HCT116 (cell line): ENCODE data around the gene DYNC1LI1. TPM values are rescaled to one million over a fixed set of nuclear protein-coding genes. Genes with fewer than 3 reads are reported as not detected.

Experiments
- ATAC-seq: fragments of 200-7000 bp; cut with Tn5 transposase; 2 replicates; pipeline ENCODE4 v1.9.1; 2020; ENCODE audit warnings: mild to moderate bottlenecking, moderate library complexity
- BruUV-seq: library from RNA; stranded (reverse); fragments of 400-500 nt; replicated peaks from 2 replicates; lab custom pipeline; 2021; lab: Mats Ljungman, UMichigan
- CTCF ChIA-PET: fragments of 300-600 bp; sonication (Branson Sonifier 250); formaldehyde crosslinking; loops from one replicate; lab custom pipeline; 2021; ENCODE audit warnings: antibody characterized with exemption; lab: Charles Lee
- POLR2A ChIA-PET: fragments of 300-600, 350-600 bp; sonication (Branson Sonifier 250); formaldehyde crosslinking; loops from one replicate; lab custom pipeline; 2021; ENCODE audit warnings: antibody characterized with exemption; lab: Charles Lee
- RAD21 ChIA-PET, 2 experiments: fragments of 300-600 bp; sonication (Branson Sonifier 250); formaldehyde crosslinking; loops; one replicate each; lab custom pipeline; 2023; ENCODE audit warnings: low total read pairs in 2 of 2; ENCODE audit not compliant: uncharacterized antibody in 2 of 2, unreplicated experiment in 2 of 2, low non-redundant PET in 1 of 2; lab: Charles Lee
- DNase-seq: peaks from one replicate; pipeline ENCODE4 v3.0.0-alpha.2; 2010; ENCODE audit warnings: low read depth, low spot score
- H2AFZ ChIP-seq: fragments of 200-600 bp; shearing (Covaris generic), sonication (generic); 2 replicates; pipeline ENCODE4 v1.6.1; 2017; ENCODE audit warnings: low read depth, mixed run types, mixed read lengths, antibody characterized with exemption, low read length; ENCODE audit not compliant: poor library complexity, severe bottlenecking
- H3K27ac ChIP-seq: 2 replicates; pipeline ENCODE4 v1.5.1; 2012; ENCODE audit warnings: low read depth, low read length
- H3K27me3 ChIP-seq: fragments of 200-600 bp; sonication (generic); 2 replicates; pipeline ENCODE4 v1.6.1; 2016; ENCODE audit warnings: mixed run types, low read length, mixed read lengths; ENCODE audit not compliant: insufficient read depth
- H3K36me3 ChIP-seq, 2 experiments: fragments of 200-500 bp in 1 of 2; fragments of 200-600 bp in 1 of 2; sonication (Bioruptor generic) in 1 of 2; sonication (generic) in 1 of 2; 2 replicates each; pipeline versions ENCODE4 v1.5.1 to v1.6.1; 2014 to 2016; ENCODE audit warnings: low read length in 2 of 2, inconsistent platforms in 1 of 2, mixed read lengths in 1 of 2, mixed run types in 1 of 2; ENCODE audit not compliant: insufficient read depth in 2 of 2, control insufficient read depth in 1 of 2
- H3K4me1 ChIP-seq, 2 experiments: fragments of 200-600 bp in 1 of 2; sonication (generic) in 1 of 2; 2 replicates each; pipeline versions ENCODE4 v1.5.1 to v1.6.1; 2012 to 2017; ENCODE audit warnings: low read length in 2 of 2, inconsistent platforms in 1 of 2, mild to moderate bottlenecking in 1 of 2, mixed read lengths in 1 of 2, mixed run types in 1 of 2, moderate library complexity in 1 of 2; ENCODE audit not compliant: insufficient read depth in 2 of 2, control insufficient read depth in 1 of 2
- H3K4me2 ChIP-seq: fragments of 200-600 bp; sonication (generic); 2 replicates; pipeline ENCODE4 v1.6.1; 2017; ENCODE audit warnings: mixed run types, low read length, mixed read lengths
- H3K4me3 ChIP-seq, 2 experiments: fragments of 200-600 bp in 1 of 2; sonication (generic) in 1 of 2; replicated peaks in 1 of 2; 2 replicates each; pipeline ENCODE4 v1.5.1; 2011 to 2016; ENCODE audit warnings: low read length in 2 of 2, control low read depth in 1 of 2, low read depth in 1 of 2, mild to moderate bottlenecking in 1 of 2, mixed read lengths in 1 of 2, mixed run types in 1 of 2
- H3K79me2 ChIP-seq: fragments of 200-600 bp; sonication (generic); 2 replicates; pipeline ENCODE4 v1.6.1; 2017; ENCODE audit warnings: mild to moderate bottlenecking, mixed run types, low read length, moderate library complexity, mixed read lengths; ENCODE audit not compliant: insufficient read depth
- H3K9ac ChIP-seq: fragments of 200-600 bp; sonication (generic); 2 replicates; pipeline ENCODE4 v1.6.1; 2016; ENCODE audit warnings: low read length, mixed read lengths
- H3K9me2 ChIP-seq: fragments of 200-600 bp; sonication (generic), shearing (Covaris generic); 2 replicates; pipeline ENCODE4 v1.6.1; 2017; ENCODE audit warnings: mixed run types, mild to moderate bottlenecking, moderate library complexity; ENCODE audit not compliant: insufficient read depth
- H3K9me3 ChIP-seq, 2 experiments: fragments of 200-500 bp in 1 of 2; fragments of 200-600 bp in 1 of 2; sonication (Bioruptor generic) in 1 of 2; sonication (generic) in 1 of 2; 2 replicates each; pipeline ENCODE4 v1.6.1; 2014 to 2017; ENCODE audit warnings: low read length in 2 of 2, mixed read lengths in 2 of 2, inconsistent platforms in 1 of 2, low read depth in 1 of 2, mild to moderate bottlenecking in 1 of 2, mixed run types in 1 of 2, moderate library complexity in 1 of 2; ENCODE audit not compliant: control insufficient read depth in 1 of 2, insufficient read depth in 1 of 2
- H4K20me1 ChIP-seq: fragments of 200-600 bp; sonication (generic), shearing (Covaris generic); 2 replicates; pipeline ENCODE4 v1.6.1; 2017; ENCODE audit warnings: mixed run types, mild to moderate bottlenecking, moderate library complexity; ENCODE audit not compliant: insufficient read depth
- ATF3 ChIP-seq: IDR thresholded peaks from 2 replicates; pipeline ENCODE4 v1.6.1; 2012
- CBX3 ChIP-seq: IDR thresholded peaks from 2 replicates; pipeline ENCODE4 v1.6.1; 2012; ENCODE audit warnings: low read depth
- ELF1 ChIP-seq: IDR thresholded peaks from 2 replicates; pipeline ENCODE4 v1.6.1; 2012; ENCODE audit warnings: low read depth, borderline replicate concordance
- EZH2 ChIP-seq: fragments of 200-600 bp; sonication (generic); IDR thresholded peaks from 2 replicates; pipeline ENCODE4 v1.6.1; 2017; ENCODE audit warnings: antibody characterized with exemption, mixed run types
- FOSL1 ChIP-seq: IDR thresholded peaks from 2 replicates; pipeline ENCODE4 v1.6.1; 2012; ENCODE audit warnings: low read depth
- JUND ChIP-seq: IDR thresholded peaks from 2 replicates; pipeline ENCODE4 v1.6.1; 2012
- POLR2A ChIP-seq: IDR thresholded peaks from 2 replicates; pipeline ENCODE4 v1.7.0; 2011; ENCODE audit warnings: borderline replicate concordance; ENCODE audit not compliant: insufficient read depth, insufficient read length; ENCODE audit errors: extremely low read depth
- SIN3A ChIP-seq: IDR thresholded peaks from 2 replicates; pipeline ENCODE4 v1.6.1; 2012; ENCODE audit warnings: low read depth
- YY1 ChIP-seq: IDR thresholded peaks from 2 replicates; pipeline ENCODE4 v1.6.1; 2011; ENCODE audit warnings: low read length, low read depth, moderate library complexity, mild to moderate bottlenecking; ENCODE audit not compliant: insufficient replicate concordance; ENCODE audit errors: extremely low read depth
- ZBTB33 ChIP-seq: IDR thresholded peaks from 2 replicates; pipeline ENCODE4 v1.6.1; 2011; ENCODE audit warnings: mild to moderate bottlenecking, low read length, moderate library complexity; ENCODE audit not compliant: insufficient replicate concordance; ENCODE audit errors: extremely low read depth
- intact Hi-C: fragments of 100-400 bp; cut with micrococcal nuclease; formaldehyde crosslinking; loops from 2 replicates; pipeline ENCODE4 v1.10.0; 2022
- total RNA-seq: library from RNA; stranded (reverse); gene quantifications from one replicate; pipeline ENCODE4 v1.2.1, GENCODE V29; 2021; ENCODE audit not compliant: unreplicated experiment
- TF ChIP-seq, protein P1 (sequence below): IDR thresholded peaks from 2 replicates; pipeline ENCODE4 v1.6.1; 2012

The DYNC1LI1 gene
- total RNA-seq, 1 experiment from 2014 or later = 39.4 TPM

GRCh38 chr3:32493437-32494414, 76.9 kb downstream of the DYNC1LI1 start:
- ChIA-PET CTCF (interaction anchor here (1.3 kb wide), 1 partner anchor 24 kb away, joined by 3 read pairs; no protein-coding TSS in a partner anchor), POLR2A (no interaction called here), RAD21 (no interaction called here)
- Histone ChIP-seq H3K9ac (no peak overlapping the region), H3K27me3 (no peaks in the 10 kb centered on the region), H3K4me2 (no peak overlapping the region), H3K36me3 (0 out of 4 replicates have a peak, but pooled peaks cover 0 to 2% of the 10 kb centered on the region in 2 experiments), H2AFZ (no peak overlapping the region), H3K79me2 (no peaks in the 10 kb centered on the region; the same call in 1 of the 2 replicates), H3K4me3 (no peak overlapping the region), H3K27ac (no peak overlapping the region), H3K9me2 (no peaks in the 10 kb centered on the region), H3K4me1 (peaks cover 4% of the 10 kb centered on the region in 2 experiments; a peak in 1 of 4 replicates), H4K20me1 (no peaks in the 10 kb centered on the region), H3K9me3 (no peaks in the 10 kb centered on the region)
- ATAC-seq (no peak), DNase-seq (no peak)
- TF ChIP-seq ZBTB33 = no peak
- BruUV-seq = no TSS peak
- intact Hi-C loops = no loop called here

- Histone ChIP-seq H3K4me2 (no peak overlapping the region), H3K27ac (no peak overlapping the region), H3K4me1 (peaks cover 4% of the 10 kb centered on the region in 2 experiments; a peak in 1 of 4 replicates), H3K9ac (no peak overlapping the region), H2AFZ (no peak overlapping the region), H3K27me3 (no peaks in the 10 kb centered on the region), H3K79me2 (no peaks in the 10 kb centered on the region; the same call in 1 of the 2 replicates), H3K4me3 (no peak overlapping the region), H3K36me3 (0 out of 4 replicates have a peak, but pooled peaks cover 0 to 2% of the 10 kb centered on the region in 2 experiments), H3K9me3 (no peaks in the 10 kb centered on the region), H3K9me2 (no peaks in the 10 kb centered on the region), H4K20me1 (no peaks in the 10 kb centered on the region)
- CTCF ChIA-PET = no interaction called here
- BruUV-seq = no TSS peak
- DNase-seq (no peak), ATAC-seq (no peak)
- RAD21 ChIA-PET = no interaction called here
- intact Hi-C loops = no loop called here
- POLR2A ChIA-PET = no interaction called here
- TF ChIP-seq SIN3A (no peak), YY1 (no peak), ATF3 (no peak), EZH2 (no peak), CBX3 (no peak), ELF1 (no peak), POLR2A (no peak), JUND (no peak), FOSL1 (no peak)
- TF ChIP-seq, protein P1, sequence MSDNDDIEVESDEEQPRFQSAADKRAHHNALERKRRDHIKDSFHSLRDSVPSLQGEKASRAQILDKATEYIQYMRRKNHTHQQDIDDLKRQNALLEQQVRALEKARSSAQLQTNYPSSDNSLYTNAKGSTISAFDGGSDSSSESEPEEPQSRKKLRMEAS = no peak
These were observed 77.8 kb downstream of the DYNC1LI1 start for GRCh38 chr3:32492684-32493436.
